Spleen (tissue), 7 donors: ENCODE results near the gene SFXN5.

Experiments used
- POLR2A ChIP-seq, 3 donors: fragments of 450-650 bp; IDR thresholded peaks; one replicate each; pipeline ENCODE4 v1.5.1; 2017; ENCODE audit warnings: antibody characterized with exemption in 3 of 3, mild to moderate bottlenecking in 1 of 3
- TF ChIP-seq, protein P1 (sequence below), 11 experiments: fragments of 200-600 bp in 7 of 11; fragments of 450-650 bp in 4 of 11; sonication (generic) in 4 of 11; IDR thresholded peaks in 8 of 11; conservative IDR thresholded peaks in 3 of 11; 1 replicate in 7 of 11; 2 replicates in 4 of 11; pipeline versions ENCODE4 v1.4.0 to v1.8.0; 2016 to 2021; ENCODE audit warnings: antibody characterized with exemption in 11 of 11, inconsistent platforms in 4 of 11, mild to moderate bottlenecking in 1 of 11
- donor health status: DM: no; HTN: no; CAD: no; lungs with moderate emphysema.
- donor health status: DM: no; HTN: no; CAD: no.
- donor health status: DM: no; HTN: no; CAD: no.

DNA sequence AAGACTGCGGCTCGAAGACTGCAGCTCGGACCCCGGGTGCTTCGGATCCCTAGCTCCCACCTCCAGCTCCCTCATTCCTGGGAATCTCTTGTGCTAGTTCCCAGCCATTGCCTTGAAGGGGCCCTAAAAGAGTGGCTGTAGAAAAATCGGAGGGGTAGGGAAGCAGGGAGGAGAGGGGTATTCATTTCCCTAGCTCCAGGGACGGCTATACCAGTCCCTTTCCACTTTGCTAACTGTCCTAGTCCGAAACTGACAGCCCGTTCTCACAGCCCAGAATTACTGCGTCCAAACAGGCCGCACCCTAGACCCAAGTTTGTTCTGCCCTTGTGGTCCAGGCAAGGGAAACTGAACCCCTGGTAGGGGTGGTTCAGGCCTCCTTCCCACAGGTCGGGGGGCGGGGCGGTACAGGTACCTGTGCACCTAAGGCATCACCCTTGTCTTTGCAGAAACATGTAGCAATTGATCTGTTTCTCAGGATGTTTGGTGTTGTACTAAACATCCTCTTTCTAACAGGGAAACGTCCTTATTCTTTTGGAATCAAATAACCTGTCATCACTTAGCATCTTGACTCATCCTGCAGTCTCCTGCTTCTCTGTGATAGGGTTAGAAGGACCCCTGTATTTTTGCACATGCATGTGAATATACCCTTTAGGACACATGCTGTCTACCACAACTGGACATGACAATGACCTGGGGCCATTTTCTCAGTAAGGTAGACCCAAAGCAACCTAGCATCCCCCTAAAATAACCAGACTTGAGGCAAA, 150.2 kb downstream of the SFXN5 start:
- TF ChIP-seq, protein P1, sequence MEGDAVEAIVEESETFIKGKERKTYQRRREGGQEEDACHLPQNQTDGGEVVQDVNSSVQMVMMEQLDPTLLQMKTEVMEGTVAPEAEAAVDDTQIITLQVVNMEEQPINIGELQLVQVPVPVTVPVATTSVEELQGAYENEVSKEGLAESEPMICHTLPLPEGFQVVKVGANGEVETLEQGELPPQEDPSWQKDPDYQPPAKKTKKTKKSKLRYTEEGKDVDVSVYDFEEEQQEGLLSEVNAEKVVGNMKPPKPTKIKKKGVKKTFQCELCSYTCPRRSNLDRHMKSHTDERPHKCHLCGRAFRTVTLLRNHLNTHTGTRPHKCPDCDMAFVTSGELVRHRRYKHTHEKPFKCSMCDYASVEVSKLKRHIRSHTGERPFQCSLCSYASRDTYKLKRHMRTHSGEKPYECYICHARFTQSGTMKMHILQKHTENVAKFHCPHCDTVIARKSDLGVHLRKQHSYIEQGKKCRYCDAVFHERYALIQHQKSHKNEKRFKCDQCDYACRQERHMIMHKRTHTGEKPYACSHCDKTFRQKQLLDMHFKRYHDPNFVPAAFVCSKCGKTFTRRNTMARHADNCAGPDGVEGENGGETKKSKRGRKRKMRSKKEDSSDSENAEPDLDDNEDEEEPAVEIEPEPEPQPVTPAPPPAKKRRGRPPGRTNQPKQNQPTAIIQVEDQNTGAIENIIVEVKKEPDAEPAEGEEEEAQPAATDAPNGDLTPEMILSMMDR (IDR thresholded peaks at IDR 0.05 in 8 of 11, conservative IDR thresholded peaks at IDR 0.05 in 3 of 11): no peak
- no peak for TF ChIP-seq POLR2A (IDR thresholded peaks at IDR 0.05)
